Central memory CD4-positive, alpha-beta T cell (primary cell): ENCODE data around the gene EPHA7.

ENCODE experiments used
- DNase-seq: peaks from one replicate; pipeline ENCODE4 v3.0.0; 2022

EPHA7 gene

DNA sequence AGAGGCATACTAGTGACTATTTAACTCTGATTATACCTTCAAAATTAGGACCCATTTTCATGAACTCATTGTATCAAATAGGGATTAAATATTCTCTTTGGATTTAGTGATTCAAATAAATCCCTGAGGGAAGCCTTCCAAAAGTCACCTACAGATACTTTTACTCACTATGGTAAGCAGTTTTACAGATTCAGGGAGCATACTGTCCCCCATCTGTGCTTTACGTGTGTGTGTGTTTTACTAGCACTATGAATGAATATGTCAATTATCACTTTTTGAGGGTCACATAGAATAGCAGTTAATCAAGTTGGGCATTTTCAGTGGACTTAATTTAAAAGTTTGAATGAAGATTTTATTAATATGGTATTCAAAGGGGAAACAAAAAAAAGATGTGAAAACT lies 96.7 kb downstream of the EPHA7 start:
- DNase-seq = no peak

DNA sequence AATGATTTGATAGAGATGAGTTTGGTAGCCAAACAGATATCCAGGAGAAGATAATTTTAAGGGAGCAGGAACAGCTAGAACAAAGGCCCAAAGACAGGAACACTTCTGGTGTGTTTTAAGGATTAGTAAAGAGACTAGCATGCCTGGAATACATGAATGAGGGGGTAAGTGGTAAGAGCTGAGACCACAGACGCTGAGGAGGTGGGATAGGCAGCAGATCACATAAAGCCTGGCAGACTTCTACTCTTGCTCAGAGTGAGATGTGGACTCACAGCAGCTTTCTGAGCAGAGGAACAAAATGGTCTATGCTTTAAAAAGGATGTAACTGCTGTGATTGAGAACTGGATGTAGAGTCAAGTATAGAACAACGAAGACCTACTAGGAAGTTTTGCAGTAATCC lies 100.1 kb downstream of the EPHA7 start:
- no peak for DNase-seq

DNA sequence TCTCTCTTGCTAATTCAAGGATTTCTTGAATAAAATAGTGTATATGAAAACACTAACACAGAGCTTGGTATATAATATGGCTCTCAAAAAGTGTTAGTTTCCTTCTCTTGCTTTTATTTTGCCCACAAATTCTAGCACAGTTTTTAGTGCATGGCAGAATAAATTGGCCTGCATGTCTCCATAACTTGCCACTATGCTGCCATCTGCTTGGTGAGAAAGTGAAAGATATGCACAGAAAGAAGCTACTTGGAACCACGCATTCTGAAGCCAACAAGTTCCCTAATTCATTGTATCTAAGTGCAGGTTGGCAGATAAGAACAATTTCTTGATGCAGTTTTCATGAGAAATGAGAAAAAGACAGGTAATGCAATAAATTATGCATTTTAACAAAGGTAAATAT lies 101.2 kb downstream of the EPHA7 start:
- DNase-seq = no peak

DNA sequence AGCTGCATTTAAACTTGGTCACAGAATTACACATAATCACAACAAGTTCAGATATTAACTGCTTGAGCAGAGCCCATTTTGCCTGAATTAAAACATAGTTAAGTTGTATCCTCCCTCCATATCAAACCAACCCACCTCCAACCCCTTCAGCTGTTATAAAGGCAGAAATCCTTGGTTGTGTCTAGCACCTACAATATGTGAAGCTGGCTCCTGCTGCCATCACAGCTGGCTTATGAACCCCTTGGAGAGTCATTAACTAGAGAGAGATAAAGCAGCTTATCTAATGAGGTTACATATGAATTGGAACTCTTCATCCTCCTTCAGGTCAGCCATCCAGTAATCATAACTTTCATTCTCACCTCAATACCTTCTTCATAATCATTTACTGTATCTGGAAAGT lies 101.8 kb downstream of the EPHA7 start:
- no peak for DNase-seq

DNA sequence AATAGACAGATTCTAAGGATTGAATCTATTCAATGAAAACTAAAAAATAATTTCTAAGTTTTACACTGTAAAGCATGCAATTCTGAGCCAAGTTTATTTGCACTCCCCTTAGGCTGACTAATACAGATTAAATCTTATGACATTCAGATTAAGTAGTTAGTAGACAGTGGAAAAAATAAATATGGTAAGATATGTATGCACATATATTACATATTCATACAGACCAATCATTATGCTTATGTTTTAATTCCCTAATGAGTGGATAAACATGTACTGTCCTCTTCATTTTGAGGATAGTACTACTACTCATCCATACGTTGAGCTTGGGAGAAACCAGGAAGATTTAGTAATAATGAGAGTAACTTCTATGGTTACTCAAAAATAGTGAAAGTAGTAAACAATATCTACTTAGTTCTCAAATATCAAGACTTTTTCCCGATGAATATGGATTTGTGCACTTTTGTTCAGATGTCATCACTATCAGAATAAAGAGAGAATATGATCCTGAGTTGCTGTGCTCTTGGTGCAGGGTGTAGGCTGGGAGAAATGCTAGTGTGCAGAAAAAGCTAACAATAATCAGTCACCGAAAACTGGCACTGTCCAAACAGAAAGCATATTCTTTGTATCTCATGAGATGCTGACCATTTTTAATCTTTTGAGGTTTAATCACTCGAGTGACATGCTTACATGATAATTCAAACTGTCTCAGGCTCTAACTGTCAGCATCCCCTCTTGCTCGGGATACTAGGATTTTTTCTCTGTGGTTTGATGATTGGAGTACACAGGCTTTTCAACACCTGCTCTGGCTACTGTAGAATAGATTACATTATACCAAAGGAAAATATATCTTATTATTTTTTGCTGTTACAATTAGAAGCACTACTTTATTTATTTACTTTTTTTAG lies 111.6 kb downstream of the EPHA7 start:
- no peak for DNase-seq

DNA sequence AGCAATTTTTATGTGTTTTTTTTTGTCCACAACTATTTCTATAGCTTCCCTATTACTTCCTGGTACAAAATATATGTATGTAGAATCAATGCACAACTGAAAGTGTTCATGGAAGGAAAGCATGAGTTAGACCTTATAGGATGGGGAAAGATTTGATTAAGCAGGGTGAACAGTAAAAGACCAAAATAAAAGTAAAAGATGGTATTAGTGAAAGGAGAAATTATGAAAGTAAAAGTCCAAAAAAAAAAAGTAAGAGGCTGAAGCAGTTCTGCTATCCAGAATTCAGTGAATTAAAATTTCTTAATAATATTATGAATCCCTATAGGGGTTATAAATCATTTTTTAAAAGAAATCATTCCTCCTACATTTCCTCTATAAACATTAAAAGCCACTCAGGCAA lies 114.3 kb downstream of the EPHA7 start:
- DNase-seq = no peak

DNA sequence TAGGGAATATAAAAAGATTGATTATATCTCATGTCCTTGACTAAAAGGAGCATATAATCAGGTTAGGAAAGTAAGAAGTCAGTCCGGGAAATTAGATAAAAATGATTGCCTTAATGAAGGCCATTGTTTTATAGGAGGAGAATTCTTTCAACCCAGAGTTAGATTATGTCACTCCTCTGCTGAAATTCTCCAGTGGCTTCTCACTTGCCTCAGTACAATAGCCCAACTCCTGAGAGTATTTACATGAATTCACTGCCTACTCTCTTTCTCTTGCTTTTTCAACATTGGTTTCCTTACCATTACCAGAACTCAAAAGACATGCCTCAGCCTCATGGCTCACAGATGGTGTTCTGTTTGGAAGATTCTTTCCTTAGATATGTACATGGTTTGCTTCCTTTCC lies 114.9 kb downstream of the EPHA7 start:
- no peak for DNase-seq

DNA sequence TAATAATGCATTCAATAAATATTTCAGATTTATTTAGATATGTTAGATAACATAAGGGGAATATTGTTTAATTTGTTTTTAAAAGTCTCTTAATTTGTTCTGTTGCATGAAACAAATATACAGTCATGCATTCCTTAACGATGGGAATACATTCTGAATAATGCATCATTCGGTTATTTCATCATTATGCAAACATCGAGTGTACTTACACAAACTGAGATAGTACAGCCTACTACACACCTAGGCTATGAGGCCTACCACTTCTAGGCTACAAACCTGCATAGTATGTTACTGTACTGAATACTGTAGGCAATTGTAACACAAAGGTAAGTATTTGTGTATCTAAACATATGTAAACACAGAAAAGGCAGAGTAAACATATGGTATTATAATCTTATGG lies 118.7 kb downstream of the EPHA7 start:
- no peak for DNase-seq

DNA sequence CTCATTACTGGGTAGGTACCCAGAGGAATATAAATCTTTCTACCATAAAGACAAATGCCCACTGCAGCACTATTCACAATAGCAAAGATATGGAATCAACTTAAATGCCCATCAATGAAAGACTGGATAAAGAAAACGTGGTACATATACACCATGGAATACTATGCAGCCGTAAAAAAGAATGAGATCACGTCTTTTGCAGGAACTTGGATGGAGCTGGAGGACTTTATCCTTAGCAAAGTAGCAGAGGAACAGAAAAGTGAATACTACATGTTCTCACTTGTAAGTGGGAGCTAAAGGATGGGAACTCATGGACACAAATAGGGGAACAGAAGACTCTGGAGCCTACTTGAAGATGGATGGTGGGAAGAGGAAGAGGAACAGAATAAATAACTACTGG lies 119.7 kb downstream of the EPHA7 start:
- no peak for DNase-seq

DNA sequence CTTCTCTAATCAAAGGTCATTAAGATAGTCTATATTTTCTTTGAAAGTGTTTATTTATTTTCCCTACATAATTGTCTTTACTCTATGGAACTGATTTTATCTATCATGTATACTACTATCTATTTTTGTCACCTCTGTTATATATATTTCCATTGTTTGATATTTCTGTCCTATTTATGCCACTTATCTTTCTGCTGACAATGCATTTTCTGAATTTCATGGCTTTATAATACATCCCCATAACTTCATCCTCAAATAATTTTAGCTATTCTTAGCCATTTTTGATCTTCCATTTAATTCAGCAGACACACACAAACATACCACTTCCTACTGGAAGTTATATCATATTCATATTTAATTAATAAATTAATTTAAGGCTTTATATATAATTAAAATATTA lies 123.7 kb downstream of the EPHA7 start:
- DNase-seq = no peak

DNA sequence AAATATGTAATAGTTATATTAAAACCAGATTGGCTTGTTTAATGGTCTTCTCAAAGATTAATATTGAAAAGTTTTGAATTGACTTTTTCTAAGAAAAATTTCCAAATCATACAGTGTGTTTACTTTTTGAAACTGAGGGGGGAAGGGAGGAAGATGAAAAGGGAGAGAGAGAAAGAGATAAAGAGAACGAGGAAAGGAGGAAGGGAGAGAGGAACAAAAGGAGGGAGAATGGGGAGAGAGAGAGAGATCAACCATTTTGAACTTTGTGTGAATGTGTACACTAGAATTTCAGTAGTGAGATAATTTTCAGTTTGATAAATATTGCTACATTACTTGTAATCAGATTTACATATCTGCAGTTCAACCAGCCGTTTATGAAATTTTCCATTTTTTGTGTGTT lies 124.5 kb downstream of the EPHA7 start:
- DNase-seq = no peak

DNA sequence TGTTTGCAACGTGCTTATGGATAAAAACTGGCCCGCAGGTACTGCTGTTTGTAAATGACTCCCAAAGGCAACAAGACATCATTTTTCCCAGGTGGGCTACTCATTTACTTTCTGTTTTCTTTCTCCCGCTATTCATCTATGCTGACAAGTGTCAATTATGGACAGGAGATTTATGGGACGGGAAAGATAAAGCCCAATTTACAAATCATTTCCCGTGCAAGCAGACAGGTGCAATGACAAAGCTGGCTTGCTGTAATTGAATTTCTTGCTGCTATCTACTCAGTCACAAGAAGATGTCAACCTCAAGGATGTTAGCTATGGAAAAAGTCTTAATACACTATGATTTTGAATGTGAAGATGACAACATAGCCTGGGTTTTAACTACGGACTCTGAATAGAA lies 125.5 kb downstream of the EPHA7 start:
- DNase-seq = no peak

DNA sequence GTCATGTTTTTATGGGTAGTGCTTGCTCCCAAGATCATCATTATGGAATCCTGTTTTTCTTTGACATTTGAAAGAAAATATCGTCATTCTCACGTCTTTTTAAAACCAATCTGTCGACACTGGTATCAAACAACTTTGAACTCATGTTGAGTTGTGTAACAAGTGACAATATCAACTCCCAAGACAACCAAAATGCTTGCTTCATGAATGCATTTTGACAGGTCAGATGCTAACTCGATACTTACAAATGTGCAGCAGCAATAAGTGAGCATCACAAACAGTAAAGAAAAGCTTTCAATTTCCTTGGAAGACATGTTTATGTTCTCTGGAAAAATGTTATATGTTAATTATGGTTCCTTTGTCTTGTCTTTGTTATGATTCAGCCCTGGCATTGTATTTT lies 125.9 kb downstream of the EPHA7 start:
- no peak for DNase-seq

DNA sequence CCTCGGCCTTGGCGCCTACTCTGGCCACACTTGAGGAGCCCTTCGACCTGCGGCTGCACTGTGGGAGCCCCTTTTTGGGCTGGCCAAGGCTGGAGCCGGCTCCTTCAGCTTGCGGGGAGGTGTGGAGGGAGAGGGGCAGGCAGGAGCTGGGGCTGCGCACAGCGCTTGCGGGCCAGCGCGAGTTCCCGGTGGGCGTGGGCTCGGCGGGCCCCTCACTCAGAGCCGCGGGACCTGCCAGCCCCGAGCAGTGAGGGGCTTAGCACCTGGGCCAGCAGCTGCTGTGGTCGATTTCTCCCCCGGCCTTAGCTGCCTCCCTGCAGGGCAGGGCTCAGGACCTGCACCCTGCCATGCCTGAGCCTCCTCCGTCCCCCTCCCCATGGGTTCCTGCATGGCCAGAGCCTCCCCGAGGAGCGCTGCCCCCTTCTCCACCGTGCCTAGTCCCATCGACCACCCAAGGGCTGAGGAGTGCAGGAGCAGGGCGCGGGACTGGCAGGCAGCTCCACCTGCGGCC lies 136.8 kb downstream of the EPHA7 start:
- no peak for DNase-seq

DNA sequence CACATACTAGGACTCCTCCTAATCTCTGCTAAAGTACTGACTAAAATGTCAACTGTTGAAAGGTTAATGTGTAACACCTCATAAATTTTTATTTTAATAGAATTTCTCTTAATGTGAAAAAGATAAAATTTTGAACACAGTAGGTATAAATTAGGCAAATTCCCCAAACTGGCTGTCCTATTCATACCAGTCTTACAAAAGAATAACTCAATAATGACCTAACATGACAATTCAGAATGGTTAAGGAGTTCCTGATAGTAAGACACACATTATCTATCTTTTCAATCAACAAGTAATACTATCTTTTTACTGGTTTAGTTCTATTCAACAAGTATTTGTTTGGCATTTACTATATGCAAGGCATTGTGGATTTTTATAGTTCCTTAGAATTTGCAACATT lies 141.1 kb downstream of the EPHA7 start:
- DNase-seq = no peak

DNA sequence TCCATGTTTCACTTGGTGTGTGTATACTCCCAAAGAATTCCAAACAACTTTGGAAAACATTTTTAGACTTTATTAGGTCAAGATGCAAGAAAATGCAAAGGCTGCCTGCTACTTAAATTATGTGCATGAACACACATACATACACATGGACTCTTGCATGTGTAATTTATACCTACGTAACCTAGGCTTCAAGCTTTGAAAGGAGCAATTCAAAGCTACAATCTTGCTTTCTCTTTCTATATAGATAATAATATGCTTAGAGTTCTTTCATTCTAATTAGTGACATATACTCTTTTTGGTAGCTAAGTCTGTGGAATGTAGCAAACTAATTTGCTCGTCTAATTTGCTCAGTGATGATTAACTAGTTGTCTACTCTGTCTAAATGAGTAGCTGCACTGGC lies 146.5 kb downstream of the EPHA7 start:
- no peak for DNase-seq

DNA sequence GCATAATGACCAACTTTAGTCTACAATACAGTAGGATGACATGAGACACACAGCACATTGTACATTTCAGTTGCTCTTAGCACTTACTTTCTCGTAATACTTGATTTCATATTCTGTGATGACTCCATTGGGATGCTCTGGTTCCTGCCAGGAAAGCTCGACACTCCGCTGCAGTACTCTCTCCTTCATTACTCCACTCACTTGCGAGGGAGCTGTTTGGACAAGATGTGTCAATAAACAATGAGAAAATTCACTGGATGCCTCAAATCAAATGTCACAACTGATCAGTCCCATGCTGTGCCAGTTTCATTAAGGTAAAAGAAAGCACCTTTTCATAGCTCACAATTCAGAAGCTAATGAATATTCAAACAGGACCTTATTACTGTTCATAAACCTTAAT lies 147.1 kb downstream of the EPHA7 start:
- no peak for DNase-seq

DNA sequence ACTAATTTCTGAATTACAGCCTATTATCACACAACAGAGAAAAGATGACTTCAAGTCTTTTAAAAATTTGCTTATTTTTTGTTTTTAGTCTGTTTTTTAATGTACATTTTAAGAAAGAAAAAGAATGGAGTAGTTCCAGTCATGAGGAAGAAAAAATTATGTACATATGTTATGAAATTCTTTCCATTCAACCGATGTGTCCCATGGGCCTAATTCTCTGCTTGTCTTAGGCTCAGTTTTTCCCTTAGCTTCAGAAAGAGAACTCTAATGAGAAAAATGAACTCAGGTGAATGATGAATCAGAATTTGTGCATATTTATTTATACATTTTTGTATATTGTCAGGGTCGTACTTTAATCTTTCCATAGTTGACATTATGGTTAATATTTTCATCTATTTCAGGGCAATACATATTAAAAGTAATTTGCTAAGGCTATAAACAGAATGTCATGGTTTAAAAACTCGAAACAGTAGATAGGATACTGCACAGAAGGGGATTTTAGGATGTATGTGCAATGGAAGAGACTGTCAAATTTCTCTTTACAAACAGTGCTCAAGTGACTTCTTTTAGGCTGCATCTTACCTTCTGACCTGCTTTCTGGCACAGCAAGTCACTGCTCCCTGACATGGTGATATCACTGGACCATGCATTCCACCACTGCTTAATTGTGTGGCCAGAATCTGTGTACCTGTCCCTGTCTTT lies 153.1 kb downstream of the EPHA7 start:
- no peak for DNase-seq

DNA sequence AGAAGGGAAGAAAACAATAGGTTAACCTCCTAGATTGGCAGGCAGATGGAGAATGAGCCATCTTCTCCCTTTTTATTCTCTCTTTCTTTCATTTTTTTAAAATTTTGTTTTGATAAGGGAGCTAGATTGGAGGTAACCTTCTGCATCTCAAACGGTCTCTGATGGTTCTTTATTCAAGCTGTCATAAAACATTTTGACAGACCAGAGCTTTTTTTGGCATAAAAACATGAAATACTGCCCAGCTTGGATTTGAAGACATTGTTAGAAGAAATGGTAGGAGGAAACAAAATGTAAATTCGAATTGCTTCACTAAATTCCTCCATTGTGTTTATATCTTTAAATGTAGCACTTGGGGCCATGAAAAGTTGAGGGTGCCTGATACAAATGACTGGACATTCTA lies 158.5 kb downstream of the EPHA7 start:
- DNase-seq = no peak

DNA sequence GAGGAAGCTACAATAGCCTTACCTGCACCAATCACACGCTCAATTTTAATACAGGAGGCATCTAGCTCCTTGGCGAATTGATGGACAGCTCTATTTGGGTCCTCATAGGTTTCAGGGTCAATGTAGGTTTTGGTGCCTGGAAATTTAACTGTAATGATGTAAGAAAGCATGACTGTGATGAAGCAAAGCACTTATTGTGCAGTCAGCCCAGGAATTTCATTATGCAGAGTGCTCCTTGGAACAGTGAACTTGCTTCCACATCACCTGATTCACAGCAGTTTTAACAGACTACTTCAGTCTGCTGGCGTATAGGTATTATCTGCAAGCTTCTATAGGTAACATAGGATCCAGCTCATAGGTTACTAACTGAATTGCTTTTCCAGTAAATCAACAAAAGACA lies 160.0 kb downstream of the EPHA7 start:
- no peak for DNase-seq

DNA sequence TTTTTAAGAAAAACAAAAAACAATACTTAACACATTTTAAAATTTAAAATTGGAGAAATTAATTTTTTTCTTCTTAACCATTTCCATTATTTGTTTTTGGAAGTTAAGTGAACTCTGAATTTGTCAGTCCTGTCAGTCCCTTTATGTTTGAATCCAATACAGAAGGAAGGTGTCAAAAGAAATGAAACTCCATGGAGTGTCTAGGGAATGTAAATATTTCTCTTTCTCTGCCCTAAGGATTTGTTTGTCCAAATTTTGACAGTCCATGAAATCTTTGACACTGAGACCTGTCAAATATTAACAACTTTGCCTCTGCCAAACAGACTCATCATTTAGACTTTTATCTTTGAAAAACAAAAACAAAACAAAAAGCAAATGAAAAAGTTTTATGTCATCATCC lies 166.4 kb downstream of the EPHA7 start:
- DNase-seq = no peak

DNA sequence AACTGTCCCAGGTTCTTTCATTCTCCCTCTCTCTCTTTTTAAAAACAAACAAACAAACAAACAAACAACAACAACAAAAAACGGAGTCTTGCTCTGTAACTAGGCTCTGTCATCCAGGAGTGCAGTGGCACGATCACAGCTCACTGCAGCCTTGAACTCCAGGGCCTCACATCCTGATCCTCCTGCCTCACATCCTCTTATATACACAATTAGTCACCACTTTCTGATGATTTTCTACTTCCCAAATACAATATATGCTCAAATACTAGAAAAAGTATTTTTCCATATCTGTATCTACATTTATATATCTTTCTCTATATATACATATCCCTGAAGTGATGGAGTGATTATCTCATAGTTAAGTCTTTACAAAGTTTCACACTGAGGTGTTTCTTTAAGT lies 170.7 kb downstream of the EPHA7 start:
- DNase-seq = no peak

DNA sequence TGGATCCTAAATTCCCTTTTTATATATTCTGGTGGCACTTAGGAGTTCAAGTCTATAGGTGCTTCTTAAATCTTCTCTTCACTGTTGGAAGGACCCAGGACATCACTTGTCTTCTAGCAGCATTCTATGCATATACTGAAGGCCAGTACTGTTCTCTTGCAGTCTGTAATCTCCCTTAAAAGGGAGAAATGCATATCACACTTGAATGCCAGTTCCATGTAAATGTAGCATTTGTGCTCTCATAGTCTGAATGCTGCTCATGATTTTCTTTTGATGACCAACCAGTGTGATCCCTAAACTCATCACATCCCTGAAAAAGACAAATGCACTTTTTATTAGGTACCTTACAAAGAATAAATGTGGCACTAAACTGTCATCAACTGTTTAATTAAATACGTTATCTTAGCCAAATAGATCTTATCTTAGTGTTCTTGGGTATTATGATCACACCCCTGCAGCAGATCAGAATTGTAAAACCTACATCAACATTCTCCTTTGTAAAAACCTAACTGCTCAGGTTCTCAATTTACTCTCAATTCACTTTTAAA lies 176.1 kb downstream of the EPHA7 start:
- no peak for DNase-seq

DNA sequence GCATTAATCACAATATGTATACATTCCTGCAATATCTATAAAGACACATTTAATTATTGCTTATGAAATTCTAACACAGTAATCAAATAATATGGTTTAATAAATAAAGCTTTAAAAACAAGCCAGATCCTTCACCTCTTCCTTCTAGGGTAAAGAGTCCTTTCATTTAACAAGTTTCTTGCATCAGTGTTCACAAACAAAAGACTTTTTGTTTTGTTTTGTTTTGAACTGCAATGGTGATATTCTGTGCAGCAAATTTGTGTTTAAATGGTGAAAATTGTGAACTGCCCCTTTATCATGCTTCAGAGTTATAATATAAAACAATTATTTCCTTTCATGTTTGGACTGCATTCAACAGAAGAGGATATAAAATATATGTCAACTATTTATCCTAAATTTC lies 177.3 kb downstream of the EPHA7 start:
- DNase-seq = no peak
